ENCODE measurements around the gene MAD2L1.

GRCh38 chr4:120043828-120044227 lies 22.8 kb downstream of the MAD2L1 start:
- TF ChIP-seq CTCF (IDR thresholded peaks at IDR 0.05 in 8 of 11, conservative IDR thresholded peaks at IDR 0.05 in 3 of 11) (no peak), POLR2AphosphoS5 (IDR thresholded peaks at IDR 0.05) (no peak), POLR2A (IDR thresholded peaks at IDR 0.05) (no peak)

All from spleen (tissue), 7 donors.